Measurements from ENCODE around the gene CEP131.

- no peak for TF ChIP-seq CTCF (IDR thresholded peaks at IDR 0.05)
- TF ChIP-seq POLR2A (IDR thresholded peaks at IDR 0.05): no peak
- no peak for TF ChIP-seq POLR2AphosphoS5 (IDR thresholded peaks at IDR 0.05; ENCODE audit: insufficient read depth in 1 of 2, low read depth in 1 of 2)
These were observed 55.6 kb downstream of the CEP131 start for GRCh38 chr17:81167194-81167524.

Data from vagina (tissue), 2 donors.